PC-9 (cell line): ENCODE results near the gene DDX39A. TPM values are rescaled to one million over a fixed set of nuclear protein-coding genes. Genes with fewer than 3 reads are reported as not detected.
A peak's percentile ranks its signal among the peaks of the same experiment; 100 is the strongest.
"Not testable (repeated sequence)": the region's sequence is repeated elsewhere in the genome, so short reads cannot be mapped to it uniquely, and the experiment has no call there.

Experiments
- BruUV-seq: library from RNA; stranded (reverse); fragments of 400-500 nt; replicated peaks from 2 replicates; lab custom pipeline; 2021; lab: Mats Ljungman, UMichigan
- CTCF ChIA-PET: fragments of 300-600 bp; sonication (Branson Sonifier 250); formaldehyde crosslinking; loops from one replicate; lab custom pipeline; 2022; ENCODE audit warnings: antibody characterized with exemption; lab: Charles Lee
- POLR2A ChIA-PET: fragments of 300-600 bp; sonication (Branson Sonifier 250); formaldehyde crosslinking; loops from one replicate; lab custom pipeline; 2022; ENCODE audit warnings: antibody characterized with exemption; ENCODE audit not compliant: unreplicated experiment; lab: Charles Lee
- DNase-seq, 2 experiments: peaks; one replicate each; pipeline versions ENCODE4 v3.0.0 to v3.0.0-alpha.2; 2015 to 2022; ENCODE audit warnings: mixed read lengths in 1 of 2
- H2AFZ ChIP-seq: fragments of 200-600 bp; sonication (generic); 2 replicates; pipeline ENCODE4 v1.8.1; 2017; ENCODE audit warnings: antibody characterized with exemption
- H3F3A ChIP-seq: fragments of 200-600 bp; sonication (generic); 2 replicates; pipeline ENCODE4 v1.8.1; 2017; ENCODE audit warnings: antibody characterized with exemption, mild to moderate bottlenecking, low read depth; ENCODE audit not compliant: insufficient read depth
- H3K27ac ChIP-seq: fragments of 200-600 bp; sonication (generic); 2 replicates; pipeline ENCODE4 v1.6.1; 2016; ENCODE audit warnings: mixed run types
- H3K27me3 ChIP-seq: fragments of 200-600 bp; sonication (generic); 2 replicates; pipeline ENCODE4 v1.6.1; 2016; ENCODE audit warnings: low read depth, mixed run types; ENCODE audit not compliant: insufficient read depth
- H3K36me3 ChIP-seq: fragments of 200-600 bp; sonication (generic); 2 replicates; pipeline ENCODE4 v1.6.1; 2016; ENCODE audit warnings: low read depth, mixed run types
- H3K4me1 ChIP-seq: fragments of 200-600 bp; sonication (generic); replicated peaks from 2 replicates; pipeline ENCODE4 v1.6.1; 2016; ENCODE audit warnings: mixed run types; ENCODE audit not compliant: insufficient read depth
- H3K4me2 ChIP-seq: fragments of 200-600 bp; sonication (generic); 2 replicates; pipeline ENCODE4 v1.6.1; 2017; ENCODE audit warnings: mixed run types
- H3K4me3 ChIP-seq: fragments of 200-600 bp; sonication (generic); 2 replicates; pipeline ENCODE4 v1.6.1; 2016; ENCODE audit warnings: mixed run types
- H3K79me2 ChIP-seq: fragments of 200-600 bp; sonication (generic); 2 replicates; pipeline ENCODE4 v1.6.1; 2017; ENCODE audit warnings: low read depth, mixed run types
- H3K9me2 ChIP-seq: fragments of 200-600 bp; sonication (generic); 2 replicates; pipeline ENCODE4 v1.8.1; 2017; ENCODE audit warnings: mild to moderate bottlenecking; ENCODE audit not compliant: insufficient read depth
- H3K9me3 ChIP-seq: fragments of 200-600 bp; sonication (generic); 2 replicates; pipeline ENCODE4 v1.8.1; 2016; ENCODE audit warnings: low read depth; ENCODE audit not compliant: insufficient read depth
- H4K20me1 ChIP-seq: fragments of 200-600 bp; sonication (generic); 2 replicates; pipeline ENCODE4 v1.8.1; 2017; ENCODE audit not compliant: insufficient read depth
- CTCF ChIP-seq: fragments of 200-600 bp; sonication (generic); conservative IDR thresholded peaks from 2 replicates; pipeline ENCODE4 v1.6.1; 2017; ENCODE audit warnings: mixed run types, antibody characterized with exemption, mild to moderate bottlenecking, moderate library complexity
- EZH2 ChIP-seq: fragments of 200-600 bp; sonication (generic); IDR thresholded peaks from 2 replicates; pipeline ENCODE4 v1.8.0; 2017; ENCODE audit warnings: antibody characterized with exemption, low read depth
- intact Hi-C: fragments of 100-400 bp; cut with micrococcal nuclease; formaldehyde crosslinking; loops from one replicate; pipeline ENCODE4 v1.10.0; 2022; ENCODE audit not compliant: unreplicated experiment
- total RNA-seq: library from RNA; stranded (reverse); gene quantifications from 2 replicates; pipeline ENCODE4 v1.2.3, GENCODE V29; 2021

The DDX39A gene
- total RNA-seq, 1 experiment from 2014 or later: 67.4 TPM

DNA sequence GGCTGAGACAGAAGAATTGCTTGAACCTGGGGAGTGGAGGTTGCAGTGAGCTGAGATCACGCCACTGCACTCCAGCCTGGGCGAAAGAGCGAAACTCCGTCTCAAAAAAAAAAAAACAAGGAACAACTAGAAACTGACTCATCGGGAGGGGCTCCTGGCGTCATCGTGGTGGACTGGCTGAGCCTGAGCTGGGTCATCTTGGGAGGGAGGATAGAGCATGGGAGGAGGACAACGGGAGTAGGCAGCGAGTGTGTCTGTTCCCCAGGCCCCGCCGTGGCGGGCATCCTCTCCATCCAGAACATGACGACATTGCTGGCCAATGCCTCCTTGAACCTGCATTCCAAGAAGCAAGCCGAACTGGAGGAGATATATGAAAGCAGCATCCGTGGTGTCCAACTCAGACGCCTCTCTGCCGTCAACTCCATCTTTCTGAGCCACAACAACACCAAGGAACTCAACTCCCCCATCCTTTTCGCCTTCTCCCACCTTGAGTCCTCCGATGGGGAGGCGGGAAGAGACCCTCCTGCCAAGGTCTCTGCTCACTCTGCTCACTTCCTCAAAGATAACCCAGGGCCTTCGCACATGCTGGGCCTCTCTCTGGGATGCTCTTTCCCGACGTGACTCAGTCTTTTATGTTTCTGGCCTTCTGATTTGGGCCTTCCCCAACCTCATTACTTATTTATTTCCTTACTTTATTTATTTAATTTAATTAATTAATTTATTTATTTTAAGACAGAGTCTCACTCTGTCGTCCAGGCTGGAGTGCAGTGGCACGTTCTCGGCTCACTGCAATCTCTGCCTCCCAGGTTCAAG is 16.6 kb downstream of the DDX39A start:
- H3F3A ChIP-seq: peaks cover 37% of the 10 kb centered on the region
- H3K4me3 ChIP-seq: no peak overlapping the region
- H3K27me3 ChIP-seq: no peaks in the 10 kb centered on the region
- peaks cover 12% of the 10 kb centered on the region; the same call in 1 of the 2 replicates for H4K20me1 ChIP-seq
- H3K79me2 ChIP-seq: no peaks in the 10 kb centered on the region
- H3K9me2 ChIP-seq: no peaks in the 10 kb centered on the region
- ChIA-PET POLR2A (interaction anchor here (0.6 kb wide), 1 partner anchor 709 kb away, joined by 4 read pairs; no protein-coding TSS in a partner anchor), CTCF (interaction anchor here (0.6 to 1.0 kb wide), 5 partner anchors 41 to 681 kb away, joined by 3 to 8 read pairs (median 4); partner anchors contain the start of gene ASF1B)
- intact Hi-C loops: loop anchor here (10.0 kb wide), 1 partner anchor 198 kb away; the partner anchor contains the start of gene ADGRL1
- peaks cover 3% of the 10 kb centered on the region; the same call in 1 of the 2 replicates for H3K36me3 ChIP-seq
- no peak overlapping the region for H2AFZ ChIP-seq
- 0 out of 2 replicates have a peak, but pooled peaks cover 10% of the 10 kb centered on the region for H3K4me1 ChIP-seq
- H3K27ac ChIP-seq: peak overlapping the region; percentile 28; the same call in 1 of the 2 replicates
- BruUV-seq: no TSS peak
- H3K4me2 ChIP-seq: no peak overlapping the region
- no peaks in the 10 kb centered on the region for H3K9me3 ChIP-seq
- TF ChIP-seq CTCF: no peak
- no peak for TF ChIP-seq EZH2
- peak; percentile 47 to 67 for DNase-seq

GRCh38 chr19:14401468-14402195 is 17.5 kb downstream of the DDX39A start:
- Histone ChIP-seq H3K4me2 (no peak overlapping the region), H3K27ac (peak overlapping the region; percentile 28; the same call in 1 of the 2 replicates), H4K20me1 (peaks cover 3% of the 10 kb centered on the region; the same call in 1 of the 2 replicates), H2AFZ (no peak overlapping the region), H3K4me3 (no peak overlapping the region), H3K9me3 (no peaks in the 10 kb centered on the region), H3K9me2 (no peaks in the 10 kb centered on the region), H3K36me3 (peaks cover 3% of the 10 kb centered on the region; the same call in 1 of the 2 replicates), H3K4me1 (0 out of 2 replicates have a peak, but pooled peaks cover 10% of the 10 kb centered on the region), H3K27me3 (no peaks in the 10 kb centered on the region), H3K79me2 (no peaks in the 10 kb centered on the region), H3F3A (peaks cover 28% of the 10 kb centered on the region)
- DNase-seq: no peak
- POLR2A ChIA-PET: no interaction called here
- intact Hi-C loops: loop anchor here (10.0 kb wide), 1 partner anchor 197 kb away; the partner anchor contains the start of gene ADGRL1
- CTCF ChIA-PET: interaction anchor here (0.6 to 1.0 kb wide), 4 partner anchors 40 to 509 kb away, joined by 3 to 8 read pairs (median 4); no protein-coding TSS in a partner anchor
- TSS peak; percentile 68 for BruUV-seq
- TF ChIP-seq EZH2: no peak
- no peak for TF ChIP-seq CTCF

GRCh38 chr19:14400951-14401431 is 18.1 kb downstream of the DDX39A start:
- H2AFZ ChIP-seq: no peak overlapping the region
- POLR2A ChIA-PET: no interaction called here
- DNase-seq: no peak
- H3K27ac ChIP-seq: no peak overlapping the region
- CTCF ChIA-PET: no interaction called here
- no peak for TF ChIP-seq CTCF
- no peak for TF ChIP-seq EZH2
- H3K79me2 ChIP-seq: no peaks in the 10 kb centered on the region
- intact Hi-C loops: loop anchor here (10.0 kb wide), 1 partner anchor 196 kb away; the partner anchor contains the start of gene ADGRL1
- H3K36me3 ChIP-seq: peaks cover 3% of the 10 kb centered on the region; the same call in 1 of the 2 replicates
- H3K4me2 ChIP-seq: no peak overlapping the region
- no peaks in the 10 kb centered on the region for H4K20me1 ChIP-seq
- H3K27me3 ChIP-seq: no peaks in the 10 kb centered on the region
- no peak overlapping the region for H3K4me3 ChIP-seq
- H3K9me3 ChIP-seq: no peaks in the 10 kb centered on the region
- 0 out of 2 replicates have a peak, but pooled peaks cover 6% of the 10 kb centered on the region for H3K4me1 ChIP-seq
- no TSS peak for BruUV-seq
- H3F3A ChIP-seq: peaks cover 24% of the 10 kb centered on the region
- no peaks in the 10 kb centered on the region for H3K9me2 ChIP-seq

- H3K4me2 ChIP-seq, H3K27ac ChIP-seq, H3K4me1 ChIP-seq, intact Hi-C loops, H3K4me3 ChIP-seq, BruUV-seq, H3K9me2 ChIP-seq, H3K36me3 ChIP-seq, DNase-seq, H3K79me2 ChIP-seq, H2AFZ ChIP-seq, H3K9me3 ChIP-seq, H3K27me3 ChIP-seq, CTCF ChIA-PET, H4K20me1 ChIP-seq, POLR2A ChIA-PET: not testable (repeated sequence)
- peaks cover 11% of the 10 kb centered on the region for H3F3A ChIP-seq
These were observed 22.0 kb downstream of the DDX39A start for GRCh38 chr19:14397168-14397567.
